ENCODE results near the gene MTLN.
"Not testable (repeated sequence)": the region's sequence is repeated elsewhere in the genome, so short reads cannot be mapped to it uniquely, and the experiment has no call there.

The MTLN gene

GRCh38 chr2:110204408-110205385 is 7.7 kb downstream of the MTLN start, which contains the start of gene NPHP1:
TSS of gene NPHP1 (minus strand) at chr2:110205013. CDS start at chr2:110204968, 45 bp downstream.
- in situ Hi-C loops (cut with MboI; ENCODE audit: low sequenced_read_pairs), result no loop called here

- in situ Hi-C loops (cut with MboI; ENCODE audit: low sequenced_read_pairs), result no loop called here
These were observed 14.3 kb downstream of the MTLN start for GRCh38 chr2:110198016-110198415.

GRCh38 chr2:110197452-110197851 is 14.9 kb downstream of the MTLN start:
- in situ Hi-C loops (cut with MboI; ENCODE audit: low sequenced_read_pairs), result no loop called here

GRCh38 chr2:110190169-110190568 is 22.2 kb downstream of the MTLN start:
- in situ Hi-C loops (cut with MboI; ENCODE audit: low sequenced_read_pairs), result not testable (repeated sequence)

GRCh38 chr2:110182449-110182848 is 29.9 kb downstream of the MTLN start:
- in situ Hi-C loops (cut with MboI; ENCODE audit: low sequenced_read_pairs), result no loop called here

GRCh38 chr2:110180036-110180435 is 32.3 kb downstream of the MTLN start:
- in situ Hi-C loops (cut with MboI; ENCODE audit: low sequenced_read_pairs), result no loop called here

GRCh38 chr2:110173523-110173922 is 38.8 kb downstream of the MTLN start:
- in situ Hi-C loops (cut with MboI; ENCODE audit: low sequenced_read_pairs), result no loop called here

GRCh38 chr2:110172506-110172905 is 39.8 kb downstream of the MTLN start:
- in situ Hi-C loops (cut with MboI; ENCODE audit: low sequenced_read_pairs), result no loop called here

- in situ Hi-C loops (cut with MboI; ENCODE audit: low sequenced_read_pairs), result no loop called here
These were observed 42.2 kb downstream of the MTLN start for GRCh38 chr2:110170102-110170501.

- in situ Hi-C loops (cut with MboI; ENCODE audit: low sequenced_read_pairs), result no loop called here
These were observed 44.9 kb downstream of the MTLN start for GRCh38 chr2:110167326-110168000.

GRCh38 chr2:110166266-110166665 is 46.1 kb downstream of the MTLN start:
- in situ Hi-C loops (cut with MboI; ENCODE audit: low sequenced_read_pairs), result no loop called here
